NCI-H2196 treated with DMSO at 0.1 percent for 48 hours (cell line): Measurements from ENCODE around the gene RAB12.
A peak's percentile ranks its signal among the peaks of the same experiment; 100 is the strongest.
"Not testable (repeated sequence)": the region's sequence is repeated elsewhere in the genome, so short reads cannot be mapped to it uniquely, and the experiment has no call there.

Source experiments
- DNase-seq: peaks from one replicate; lab custom pipeline; 2025; ENCODE audit not compliant: unreplicated experiment; lab: John Stamatoyannopoulos, UW

RAB12 gene

GRCh38 chr18:8611916-8612576 is 2.8 kb downstream of the RAB12 start:
- DNase-seq = no peak

GRCh38 chr18:8614875-8615274 is 5.6 kb downstream of the RAB12 start:
- no peak for DNase-seq

DNA sequence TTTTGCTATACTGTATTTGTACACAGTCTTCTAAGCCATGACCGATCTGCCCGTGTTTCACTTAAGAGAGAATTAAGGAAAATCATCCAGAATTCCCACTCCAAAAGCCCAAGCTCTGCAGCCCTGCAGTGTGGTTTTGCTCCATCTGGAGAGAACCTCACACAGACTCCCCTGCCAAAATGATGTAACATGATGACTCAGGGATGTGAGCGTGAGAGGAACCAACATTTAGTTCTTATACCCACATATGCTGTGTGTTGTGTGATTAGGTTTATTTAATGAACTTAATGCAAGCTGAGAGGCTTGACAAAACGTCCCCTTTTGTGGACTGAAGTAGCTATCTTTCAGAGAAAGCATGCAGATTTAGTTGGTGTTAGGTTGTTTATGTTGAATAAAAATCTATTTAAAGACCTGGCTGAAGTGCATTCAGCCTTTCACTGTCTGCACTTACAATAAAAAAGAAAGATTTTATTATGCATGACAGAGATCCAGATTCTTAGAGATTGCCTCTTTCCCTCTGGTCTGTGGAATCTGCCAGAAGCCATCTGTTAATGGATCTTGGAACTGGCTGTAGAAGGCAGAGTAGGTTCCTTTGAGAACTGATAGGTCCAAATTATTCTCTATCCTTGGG is 6.3 kb downstream of the RAB12 start:
- DNase-seq = peak; percentile 57

DNA sequence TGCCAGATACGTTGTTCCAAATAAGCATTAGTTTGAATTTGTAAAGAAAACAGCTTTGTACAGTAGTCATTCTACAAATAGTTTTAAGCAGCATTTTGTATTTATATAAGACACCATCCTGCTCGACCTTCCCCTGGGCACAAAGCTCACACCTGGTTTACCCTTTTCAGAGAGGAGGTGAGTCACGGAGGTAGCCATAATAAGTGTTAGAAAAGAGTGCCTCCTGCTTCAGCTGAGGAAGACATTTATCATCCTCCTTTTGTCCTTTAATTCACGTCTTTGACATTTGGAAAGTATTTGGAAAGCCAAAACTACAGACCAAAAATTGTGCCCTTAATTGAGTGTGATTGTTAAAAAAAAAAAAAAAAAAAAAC is 6.8 kb downstream of the RAB12 start:
- DNase-seq = no peak

GRCh38 chr18:8617907-8618306 is 8.7 kb downstream of the RAB12 start:
- DNase-seq = no peak

- DNase-seq = no peak
Observed at GRCh38 chr18:8619041-8619440, 9.8 kb downstream of the RAB12 start.

DNA sequence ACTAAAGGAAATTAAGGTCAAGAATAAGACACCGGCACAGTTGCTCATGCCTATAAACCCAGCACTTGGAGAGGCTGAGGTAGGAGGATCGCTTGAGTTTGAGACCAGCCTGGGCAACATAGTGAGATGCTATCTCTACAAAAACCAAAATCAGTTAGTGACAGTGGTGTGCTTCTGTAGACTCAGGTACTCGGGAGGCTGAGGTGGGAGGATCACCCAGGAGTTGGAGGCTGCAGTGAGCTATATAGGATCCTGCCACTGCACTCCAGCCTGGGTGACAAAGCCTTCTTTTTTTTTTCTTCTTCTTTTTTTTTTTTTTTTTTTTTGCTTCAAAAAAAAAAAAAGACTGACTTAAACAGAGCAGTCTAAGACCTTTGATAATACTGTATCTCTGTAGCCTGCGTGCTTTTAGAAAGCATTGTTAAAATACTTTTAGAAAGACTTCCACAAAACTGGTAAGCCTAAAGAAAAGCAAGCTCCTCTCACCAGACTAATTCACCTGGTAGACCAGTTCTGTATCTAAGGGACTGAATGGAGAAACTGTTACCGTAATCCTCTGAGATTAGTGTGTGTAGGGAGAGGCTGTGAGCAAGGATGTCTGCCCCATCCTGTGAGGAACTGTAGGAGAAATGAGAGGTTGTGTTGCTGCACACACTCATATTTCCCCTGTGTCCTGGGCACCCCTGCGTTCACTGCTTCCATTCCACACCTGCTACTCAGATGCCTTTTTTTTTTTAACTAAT is 10.8 kb downstream of the RAB12 start:
- DNase-seq = no peak

DNA sequence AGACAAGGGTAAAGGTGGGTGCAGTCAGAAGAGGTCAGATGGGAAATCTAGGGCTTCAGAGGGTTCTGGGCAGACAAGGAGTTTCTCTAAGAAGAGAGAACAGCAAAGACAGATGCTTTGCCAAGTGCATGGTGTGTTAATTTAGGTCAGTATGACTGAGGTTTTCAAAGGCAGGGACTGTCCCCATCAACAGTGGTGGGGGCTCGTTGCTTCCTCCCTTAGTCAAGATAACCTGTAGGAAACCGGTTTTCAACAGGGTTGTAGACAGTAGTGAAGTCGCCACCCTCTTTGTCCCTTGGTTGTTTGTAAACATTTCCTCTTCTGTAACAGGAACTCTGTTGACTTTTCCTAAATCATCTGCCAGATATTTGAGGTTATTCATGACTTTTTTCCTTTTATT is 11.6 kb downstream of the RAB12 start:
- DNase-seq = no peak

- DNase-seq = not testable (repeated sequence)
Observed at GRCh38 chr18:8622625-8623024, 13.4 kb downstream of the RAB12 start.

GRCh38 chr18:8623549-8624106 is 14.4 kb downstream of the RAB12 start:
- DNase-seq = peak; percentile 49

GRCh38 chr18:8625461-8626092 is 16.3 kb downstream of the RAB12 start:
- DNase-seq = peak; percentile 71

DNA sequence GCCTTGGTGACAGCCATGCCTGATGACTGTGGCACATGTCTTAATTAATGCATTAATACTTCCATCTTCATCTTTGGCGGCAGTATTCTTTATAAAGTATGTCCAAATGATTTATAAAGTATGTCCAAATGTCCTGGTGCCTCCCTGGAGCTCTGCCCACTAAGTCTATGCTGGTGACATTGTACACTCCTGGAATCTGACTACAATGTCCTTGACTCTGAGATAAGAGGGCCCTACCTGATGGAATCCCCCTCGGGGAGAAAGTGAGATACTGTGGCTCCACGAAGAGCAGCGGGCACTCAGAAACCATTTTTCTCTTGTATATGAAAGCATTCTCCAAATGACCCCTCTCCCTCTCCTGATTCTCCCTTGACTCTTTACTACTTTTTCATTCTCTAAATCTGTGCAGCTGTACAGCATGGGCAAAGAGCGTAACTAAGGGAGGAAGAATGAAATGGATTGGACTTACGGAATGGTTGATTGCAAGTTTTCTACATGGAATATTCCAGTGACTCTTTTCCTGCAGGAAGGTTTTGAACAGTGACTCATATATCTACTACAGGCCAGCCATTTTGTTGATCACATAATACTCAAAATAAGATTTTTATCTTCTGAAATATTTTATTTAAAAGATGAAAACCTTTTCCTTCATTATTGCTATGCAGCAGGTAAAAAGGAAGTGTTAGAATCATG is 17.3 kb downstream of the RAB12 start:
- no peak for DNase-seq

- no peak for DNase-seq
Observed at GRCh38 chr18:8627107-8627472, 17.9 kb downstream of the RAB12 start.

DNA sequence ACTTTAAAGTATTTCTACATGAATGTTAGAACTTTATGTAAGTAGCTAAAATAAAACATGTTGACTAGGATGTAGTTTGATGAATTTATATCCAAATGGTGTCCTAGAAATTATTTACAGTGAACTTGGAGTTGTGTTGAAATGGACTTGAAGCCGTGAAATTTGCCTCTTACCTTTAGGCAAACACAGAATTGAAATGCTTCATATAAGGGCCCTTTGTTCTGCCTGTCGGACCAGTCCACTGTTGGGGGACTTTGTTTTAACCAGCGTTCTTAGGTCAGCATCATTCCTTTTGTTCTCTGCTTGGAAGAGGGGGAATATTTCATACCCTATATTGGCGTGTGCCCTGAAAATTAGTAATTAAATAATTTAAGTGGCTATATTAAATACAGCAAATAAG is 18.3 kb downstream of the RAB12 start:
- DNase-seq = no peak

GRCh38 chr18:8629602-8630001 is 20.4 kb downstream of the RAB12 start:
- no peak for DNase-seq

GRCh38 chr18:8630546-8630945 is 21.3 kb downstream of the RAB12 start:
- no peak for DNase-seq

- no peak for DNase-seq
Observed at GRCh38 chr18:8631265-8631664, 22.0 kb downstream of the RAB12 start.

- DNase-seq = no peak
Observed at GRCh38 chr18:8632386-8632785, 23.1 kb downstream of the RAB12 start.

DNA sequence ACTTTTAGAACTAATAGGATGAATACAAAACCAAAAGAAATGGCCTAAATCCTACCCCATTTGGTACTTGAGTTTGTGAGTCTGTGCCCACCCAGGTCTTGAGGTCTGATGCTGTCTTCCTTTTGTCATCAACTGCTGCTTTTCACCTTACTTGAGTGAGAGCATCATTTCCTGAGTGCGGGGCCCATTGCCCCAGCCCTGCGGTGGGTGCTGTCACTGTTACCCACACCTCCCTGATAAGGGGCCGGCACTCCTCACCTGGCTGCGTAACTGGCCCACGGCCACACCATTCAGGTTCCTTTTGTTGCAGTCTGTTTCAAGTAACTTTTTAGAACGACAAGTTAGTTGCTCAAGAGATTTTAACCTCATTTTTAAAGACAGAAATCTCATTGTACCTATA is 25.3 kb downstream of the RAB12 start:
- no peak for DNase-seq

GRCh38 chr18:8635087-8635486 is 25.9 kb downstream of the RAB12 start:
- no peak for DNase-seq

- DNase-seq = no peak
Observed at GRCh38 chr18:8639762-8640161, 30.5 kb downstream of the RAB12 start.
